GM15510 (cell line): ENCODE measurements around the gene ACAD11.
A peak's percentile ranks its signal among the peaks of the same experiment; 100 is the strongest.

Experiments used
- POLR2A ChIP-seq: IDR thresholded peaks from 3 replicates; pipeline ENCODE4 v1.6.1; 2011; ENCODE audit warnings: borderline replicate concordance; ENCODE audit not compliant: insufficient read length; ENCODE audit errors: extremely low read depth

ACAD11 gene

DNA sequence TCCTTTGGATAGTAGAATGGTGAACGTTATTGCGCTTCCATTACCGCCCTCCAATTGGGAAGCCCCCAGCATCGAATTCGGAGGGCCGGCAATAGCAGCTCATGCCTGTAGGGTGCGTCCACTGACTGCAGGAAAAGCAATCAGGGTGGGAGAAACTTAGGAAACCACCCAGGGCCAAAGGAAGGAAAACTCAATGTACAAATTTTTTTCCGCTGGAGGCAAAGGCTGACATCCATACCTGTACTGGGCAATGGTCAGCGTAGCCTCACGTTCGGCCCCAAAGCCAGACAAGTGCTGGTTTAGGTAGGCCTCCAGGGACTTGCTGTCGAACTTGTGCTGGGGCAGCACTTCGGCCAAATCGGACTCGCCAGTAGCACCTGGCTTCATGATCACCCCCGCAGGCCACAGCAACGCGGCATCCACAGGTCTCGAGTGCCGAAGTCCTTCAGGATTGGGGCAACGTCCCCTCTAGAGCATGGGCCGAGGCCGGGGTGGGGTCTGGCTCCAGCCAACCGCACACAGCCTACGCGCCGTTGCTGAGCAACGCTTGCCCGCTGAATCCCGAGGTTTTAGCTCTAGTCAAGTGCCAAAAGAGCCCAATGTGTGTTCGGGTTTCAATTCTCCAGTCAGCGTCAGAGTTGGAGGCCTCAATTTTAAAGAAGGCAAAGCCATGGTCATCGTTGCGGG, at the start of gene ACAD11:
TSS of gene ACAD11 (minus strand) at position 445 of the 687 bp plus-strand sequence. CDS start at position 387, 58 bp downstream.
- no peak for TF ChIP-seq POLR2A

DNA sequence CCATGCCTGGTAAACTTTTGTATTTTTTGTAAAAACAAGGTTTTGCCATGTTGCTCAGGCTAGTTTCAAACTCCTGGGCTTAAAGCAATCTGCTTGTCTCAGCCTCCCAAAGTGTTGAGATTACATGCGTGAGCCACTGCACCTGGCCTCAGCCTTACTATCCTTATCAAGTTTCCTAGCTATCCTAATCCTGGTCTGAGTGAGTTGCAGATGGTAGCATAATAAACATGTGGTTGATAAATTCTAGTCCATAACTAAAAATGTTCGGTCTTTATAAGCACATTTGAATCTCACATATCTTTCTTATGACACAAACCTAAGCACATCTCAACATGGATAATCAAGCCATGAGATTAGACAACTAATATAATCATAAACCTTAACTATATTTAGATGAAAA, 44.1 kb upstream of the ACAD11 start:
- TF ChIP-seq POLR2A, result no peak

GRCh38 chr3:132695422-132695821, 35.8 kb upstream of the ACAD11 start:
- no peak for TF ChIP-seq POLR2A

GRCh38 chr3:132694991-132695390, 35.4 kb upstream of the ACAD11 start:
- TF ChIP-seq POLR2A, result no peak

DNA sequence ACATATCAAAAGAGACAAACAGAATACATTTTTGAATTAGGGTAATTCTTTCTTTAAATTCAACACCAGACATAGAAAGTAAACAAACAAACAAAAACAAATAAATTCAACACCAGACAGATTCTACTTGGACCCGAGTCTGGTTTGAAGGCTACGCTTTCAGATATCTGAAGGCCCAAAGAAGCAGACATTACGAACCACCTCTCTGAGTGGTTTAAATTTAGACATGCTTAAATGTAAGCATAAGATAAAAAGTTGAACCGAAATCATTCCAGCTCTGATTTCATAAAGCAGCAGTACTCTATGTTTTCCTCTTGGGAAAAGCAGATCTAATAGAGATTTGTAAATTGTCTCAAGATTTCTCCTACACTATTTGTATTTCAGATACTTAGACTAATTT, 30.4 kb upstream of the ACAD11 start:
- no peak for TF ChIP-seq POLR2A

DNA sequence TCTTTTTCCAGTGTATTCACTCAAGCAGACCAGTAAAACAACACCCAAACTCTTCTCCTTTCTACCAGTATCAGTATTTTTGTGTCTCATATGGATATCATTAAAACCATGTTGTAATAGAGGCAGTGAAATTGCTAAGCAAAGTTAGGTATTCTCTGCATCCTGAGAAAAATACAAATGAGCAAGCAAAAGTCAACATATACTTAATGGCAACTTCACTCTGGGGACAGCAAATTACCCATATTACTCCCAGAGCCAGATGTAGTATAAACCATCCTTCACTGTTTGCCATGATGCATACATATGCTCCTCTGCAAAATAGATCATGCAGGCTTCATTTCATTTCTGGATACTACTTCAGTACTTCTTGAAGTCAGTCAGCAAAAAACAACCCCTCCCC, 22.6 kb upstream of the ACAD11 start:
- TF ChIP-seq POLR2A, result no peak

DNA sequence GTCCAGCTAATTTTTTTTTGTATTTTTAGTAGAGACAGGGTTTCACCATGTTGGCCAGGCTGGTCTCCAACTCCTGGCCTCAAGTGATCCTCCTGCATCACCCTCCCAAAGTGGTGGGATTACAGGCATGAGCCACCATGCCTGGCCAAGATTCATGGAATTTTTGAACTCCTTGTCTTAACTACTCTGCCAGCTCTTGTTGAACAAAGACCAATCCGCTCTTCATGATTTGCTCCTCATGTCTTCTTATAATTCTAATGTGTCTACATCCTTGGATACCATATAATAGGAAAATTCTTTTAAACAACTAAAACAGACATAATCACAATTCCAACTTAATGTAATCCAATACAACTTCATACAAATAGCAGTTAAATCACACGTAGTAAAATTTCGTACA, 21.8 kb upstream of the ACAD11 start:
- no peak for TF ChIP-seq POLR2A

DNA sequence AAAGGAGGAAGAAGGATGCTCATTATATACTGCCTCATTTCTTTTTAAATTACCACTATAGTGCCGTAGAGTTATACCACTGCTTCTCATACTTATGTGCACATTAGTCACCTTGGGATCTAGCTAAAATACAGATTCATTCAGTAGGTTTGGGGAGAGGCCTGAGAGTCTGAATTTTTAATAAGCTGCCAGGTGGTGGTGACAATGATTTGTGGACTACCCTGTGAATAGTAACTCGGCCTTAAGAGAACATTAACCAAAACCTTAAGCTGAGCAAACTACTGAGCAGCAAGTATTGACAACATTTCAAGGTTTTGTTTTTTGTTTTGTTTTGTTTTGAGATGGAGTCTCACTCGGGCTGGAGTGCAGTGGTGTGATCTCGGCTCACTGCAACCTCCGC, 20.3 kb upstream of the ACAD11 start:
- no peak for TF ChIP-seq POLR2A

DNA sequence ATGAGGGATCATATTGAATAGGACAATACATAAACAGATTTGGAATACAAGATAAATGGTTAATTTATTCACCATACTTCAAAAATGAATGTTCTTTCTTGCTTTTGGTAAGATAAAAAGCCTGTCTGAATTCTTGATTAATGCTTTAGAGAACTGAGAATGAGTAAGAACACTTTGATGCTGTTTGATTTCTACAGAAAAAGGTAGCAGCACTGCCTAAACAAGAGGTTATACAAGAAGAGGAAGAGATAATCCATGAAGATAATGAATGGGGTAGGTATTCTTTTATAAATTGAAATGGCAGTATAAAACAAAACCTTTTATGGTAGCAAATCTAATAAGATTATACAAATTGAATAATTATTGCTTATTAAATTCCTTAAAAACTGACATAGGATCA, 15.8 kb upstream of the ACAD11 start:
- no peak for TF ChIP-seq POLR2A

DNA sequence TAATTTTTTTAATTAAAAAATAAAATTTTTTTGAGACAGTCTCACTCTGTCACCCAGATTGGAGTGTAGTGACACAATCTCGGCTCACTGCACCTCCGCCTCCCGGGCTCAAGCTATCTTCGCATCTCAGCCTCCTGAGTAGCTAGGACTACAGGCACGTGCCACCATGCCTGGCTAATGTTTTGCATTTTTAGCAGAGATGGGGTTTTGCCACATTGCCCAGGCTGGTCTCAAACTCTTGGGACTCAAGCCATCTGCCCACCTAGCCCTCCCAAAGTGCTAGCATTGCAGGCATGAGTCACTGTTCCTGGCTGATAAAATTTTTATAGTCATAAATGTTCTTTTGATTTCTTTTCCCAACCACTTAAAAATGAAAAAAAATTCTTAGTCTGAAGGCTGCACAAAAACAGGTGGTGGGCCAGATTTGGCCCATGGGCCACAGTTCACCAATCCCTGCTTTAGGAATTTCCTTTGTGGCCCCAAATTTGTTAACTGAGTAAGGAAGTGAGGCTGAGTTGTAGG, 9.7 kb upstream of the ACAD11 start:
- no peak for TF ChIP-seq POLR2A

DNA sequence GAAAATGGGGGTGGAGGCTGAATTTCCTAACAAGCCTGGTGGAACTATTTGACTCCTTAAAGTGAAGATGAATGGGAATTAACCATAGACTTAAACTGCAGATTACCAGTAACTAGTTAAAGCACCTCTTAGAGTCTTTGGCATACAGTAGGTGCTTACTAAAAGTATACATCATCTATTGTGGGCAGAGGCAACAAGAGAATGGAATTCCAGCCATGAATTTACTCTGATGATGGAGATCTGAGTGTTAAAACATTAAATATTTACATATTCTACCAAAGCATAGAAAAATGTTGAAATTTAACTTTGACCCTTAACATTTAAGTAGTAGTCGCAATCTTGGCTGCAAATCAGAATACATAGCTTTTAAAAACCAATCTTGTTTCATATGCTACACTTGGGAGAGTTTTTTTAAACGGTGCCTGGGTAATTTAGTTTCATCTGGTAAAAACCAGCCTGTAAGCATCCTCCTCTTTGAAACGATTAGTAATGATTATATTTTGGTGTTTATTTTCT, 5.7 kb upstream of the ACAD11 start:
- no peak for TF ChIP-seq POLR2A

- no peak for TF ChIP-seq POLR2A
These were observed 2.6 kb upstream of the ACAD11 start for GRCh38 chr3:132662212-132662611.

DNA sequence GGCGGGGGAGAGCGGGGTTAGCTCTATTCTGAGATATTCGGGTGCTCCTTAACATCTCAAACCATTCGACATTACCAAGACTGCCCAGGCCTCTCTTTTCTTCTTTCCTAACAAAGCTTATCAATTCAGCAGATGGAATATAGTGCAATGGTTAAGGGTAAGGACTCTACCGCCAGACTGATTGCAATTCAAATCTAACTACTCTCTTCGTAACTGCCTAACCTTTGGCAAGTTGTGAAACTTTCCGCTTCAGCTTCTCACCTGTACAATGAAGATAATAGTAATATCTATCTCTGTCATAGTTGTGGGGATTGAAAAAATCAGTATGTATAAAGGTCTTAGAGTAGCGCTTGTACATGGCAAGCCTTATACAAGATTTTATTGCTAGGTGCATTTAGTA, 1.5 kb upstream of the ACAD11 start:
- TF ChIP-seq POLR2A, result no peak

DNA sequence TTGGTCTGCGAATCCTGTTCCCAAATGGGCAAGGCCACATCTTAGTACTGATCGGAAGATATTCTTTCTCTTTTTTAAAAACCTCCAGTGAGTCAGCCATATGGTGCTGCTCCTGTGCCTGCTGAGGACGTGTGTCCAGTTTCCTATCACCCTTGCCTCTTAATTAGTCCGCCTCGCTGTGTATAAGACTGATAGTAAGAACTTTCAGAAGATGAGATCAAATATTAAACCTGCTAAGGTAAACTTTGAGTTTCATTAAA, 1.1 kb upstream of the ACAD11 start:
- TF ChIP-seq POLR2A, result no peak

GRCh38 chr3:132660052-132660810, 622 bp upstream of the ACAD11 start, which contains the start of gene UBA5:
Gene UBA5, plus strand, starts transcription at chr3:132660329. Its CDS starts 209 bp downstream, at chr3:132660538.
- TF ChIP-seq POLR2A, result peak; percentile 83

DNA sequence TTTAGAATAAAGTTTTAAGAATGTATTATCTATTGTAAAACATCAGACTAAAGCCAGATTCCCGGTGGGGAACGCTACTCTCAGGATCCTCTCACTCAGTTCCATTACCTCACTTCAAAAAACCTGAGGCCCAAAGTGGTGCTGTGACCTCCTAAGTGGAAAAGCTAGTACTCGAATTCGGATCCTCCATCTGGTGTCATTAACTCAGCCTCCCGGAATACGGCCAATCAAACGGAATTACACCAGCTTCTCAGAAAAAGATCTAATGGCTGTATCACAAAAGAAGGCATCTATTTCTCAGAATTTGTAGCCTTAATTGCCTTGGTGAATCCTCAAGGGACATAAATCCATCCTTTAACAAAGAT, 627 bp downstream of the ACAD11 start:
- TF ChIP-seq POLR2A, result no peak

DNA sequence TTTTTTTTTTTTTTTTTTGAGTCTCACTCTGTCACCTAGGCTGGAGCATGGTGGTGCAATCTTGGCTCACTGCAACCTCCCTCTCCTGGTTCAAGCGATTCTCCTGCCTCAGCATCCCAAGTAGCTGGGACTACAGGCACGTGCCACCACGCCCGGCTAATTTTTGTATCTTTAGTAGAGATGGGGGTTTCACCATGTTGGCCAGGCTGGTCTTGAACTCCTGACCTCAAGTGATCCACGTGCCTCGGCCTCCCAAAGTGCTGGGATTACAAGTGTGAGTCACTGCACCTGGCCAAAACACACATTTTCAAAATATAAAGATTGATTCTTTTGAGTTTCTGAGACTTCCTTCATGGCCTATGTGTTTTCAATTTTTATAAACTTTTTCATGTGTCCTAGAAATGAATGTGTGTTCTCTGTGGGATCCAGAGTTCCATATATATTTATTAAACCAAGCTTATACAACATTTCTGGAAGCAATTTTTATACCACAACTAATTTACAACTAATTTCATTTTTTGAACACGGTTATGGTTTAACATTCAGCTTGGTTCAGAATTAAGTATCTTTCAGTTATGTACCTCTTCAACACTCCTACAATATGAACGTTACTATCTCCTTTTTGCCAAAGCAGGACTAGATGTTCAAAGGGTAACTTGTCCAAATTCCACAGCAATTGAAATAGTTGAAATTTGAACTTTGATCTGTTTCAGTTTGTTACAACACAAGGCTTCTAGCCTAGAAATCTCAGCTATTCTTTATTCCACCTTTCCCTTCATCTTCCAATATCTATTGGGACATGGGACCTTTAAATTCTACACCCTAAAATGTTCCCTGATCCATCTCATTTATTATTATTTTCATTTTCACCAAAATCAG, 1.5 kb downstream of the ACAD11 start:
- no peak for TF ChIP-seq POLR2A
